LNCAP (cell line): ENCODE measurements around the gene FOXP4.

Experiments
- CTCF ChIP-seq: fragments of 450-650 bp; IDR thresholded peaks from 2 replicates; pipeline ENCODE4 v1.5.1; 2017; ENCODE audit warnings: mild to moderate bottlenecking

FOXP4 gene

GRCh38 chr6:41587131-41587879, 41.1 kb downstream of the FOXP4 start:
- no peak for TF ChIP-seq CTCF

GRCh38 chr6:41588111-41588510, 41.9 kb downstream of the FOXP4 start:
- TF ChIP-seq CTCF = no peak

- TF ChIP-seq CTCF = no peak
Observed at GRCh38 chr6:41589223-41589622, 43.0 kb downstream of the FOXP4 start.

- TF ChIP-seq CTCF = no peak
Observed at GRCh38 chr6:41589636-41590622, 43.7 kb downstream of the FOXP4 start.

- no peak for TF ChIP-seq CTCF
Observed at GRCh38 chr6:41591122-41591521, 44.9 kb downstream of the FOXP4 start.

- TF ChIP-seq CTCF = peak; percentile 85
Observed at GRCh38 chr6:41591859-41592502, 45.8 kb downstream of the FOXP4 start.

- no peak for TF ChIP-seq CTCF
Observed at GRCh38 chr6:41593406-41593805, 47.2 kb downstream of the FOXP4 start.
